OCI-LY1 (cell line): ENCODE data around the gene KCNK16.
"Not testable (repeated sequence)": the region's sequence is repeated elsewhere in the genome, so short reads cannot be mapped to it uniquely, and the experiment has no call there.

Source experiments
- H2AFZ ChIP-seq: fragments of 200-600 bp; sonication (generic), shearing (Covaris generic); 2 replicates; pipeline ENCODE4 v1.6.0; 2014; ENCODE audit warnings: antibody characterized with exemption, mild to moderate bottlenecking, low read length
- H3F3A ChIP-seq: fragments of 200-600 bp; sonication (generic), shearing (Covaris generic); 2 replicates; pipeline ENCODE4 v1.6.0; 2014; ENCODE audit warnings: mild to moderate bottlenecking, antibody characterized with exemption, low read length, moderate library complexity; ENCODE audit not compliant: insufficient read depth
- H3K27ac ChIP-seq: fragments of 200-600 bp; sonication (generic); 2 replicates; pipeline ENCODE4 v1.5.1; 2014; ENCODE audit warnings: low read length, mixed run types, mild to moderate bottlenecking, low read depth; ENCODE audit not compliant: poor library complexity, severe bottlenecking
- H3K27me3 ChIP-seq: fragments of 200-600 bp; sonication (generic); 2 replicates; pipeline ENCODE4 v1.6.0; 2014; ENCODE audit warnings: antibody characterized with exemption, mild to moderate bottlenecking, low read length, moderate library complexity; ENCODE audit not compliant: insufficient read depth
- H3K36me3 ChIP-seq: fragments of 200-600 bp; sonication (generic); 2 replicates; pipeline ENCODE4 v1.6.1; 2014; ENCODE audit warnings: mild to moderate bottlenecking, antibody characterized with exemption, low read length, moderate library complexity, mixed read lengths; ENCODE audit not compliant: insufficient read depth
- H3K4me1 ChIP-seq: fragments of 200-600 bp; sonication (generic); 2 replicates; pipeline ENCODE4 v1.5.1; 2014; ENCODE audit warnings: mild to moderate bottlenecking, low read length, moderate library complexity; ENCODE audit not compliant: insufficient read depth, severe bottlenecking
- H3K4me2 ChIP-seq: fragments of 200-600 bp; sonication (generic), shearing (Covaris generic); 2 replicates; pipeline ENCODE4 v1.6.1; 2014; ENCODE audit warnings: low read length
- H3K4me3 ChIP-seq: fragments of 200-600 bp; sonication (generic); 2 replicates; pipeline ENCODE4 v1.5.1; 2014; ENCODE audit warnings: low read length, low read depth, mild to moderate bottlenecking, mixed read lengths; ENCODE audit not compliant: poor library complexity, severe bottlenecking
- H3K79me2 ChIP-seq: fragments of 200-600 bp; shearing (Covaris generic); 2 replicates; pipeline ENCODE4 v1.6.1; 2016; ENCODE audit warnings: mixed run types, low read length, mixed read lengths; ENCODE audit not compliant: insufficient read depth
- H3K9ac ChIP-seq: fragments of 200-600 bp; sonication (generic), shearing (Covaris generic); 2 replicates; pipeline ENCODE4 v1.6.1; 2014; ENCODE audit warnings: mild to moderate bottlenecking, low read length, mixed read lengths
- H3K9me2 ChIP-seq: fragments of 200-600 bp; sonication (generic), shearing (Covaris generic); 2 replicates; pipeline ENCODE4 v1.6.1; 2014; ENCODE audit warnings: low read depth, mild to moderate bottlenecking, low read length, mixed read lengths
- H3K9me3 ChIP-seq: fragments of 200-600 bp; shearing (Covaris generic); 2 replicates; pipeline ENCODE4 v1.6.1; 2014; ENCODE audit warnings: low read length, mixed read lengths
- H4K20me1 ChIP-seq: fragments of 200-600 bp; sonication (generic), shearing (Covaris generic); 2 replicates; pipeline ENCODE4 v1.6.0; 2016; ENCODE audit warnings: mild to moderate bottlenecking, low read length; ENCODE audit not compliant: insufficient read depth
- EZH2 ChIP-seq: fragments of 200-600 bp; sonication (generic), shearing (Covaris generic); IDR thresholded peaks from 2 replicates; pipeline ENCODE4 v1.8.0; 2017; ENCODE audit warnings: borderline replicate concordance, mixed run types, mild to moderate bottlenecking, antibody characterized with exemption, low read length, moderate library complexity, mixed read lengths
- TF ChIP-seq, protein P1 (sequence below): fragments of 200-600 bp; sonication (generic), shearing (Covaris generic); IDR thresholded peaks from 2 replicates; pipeline ENCODE4 v1.5.1; 2017; ENCODE audit warnings: mild to moderate bottlenecking, antibody characterized with exemption, low read length, moderate library complexity, mixed read lengths

KCNK16 gene

DNA sequence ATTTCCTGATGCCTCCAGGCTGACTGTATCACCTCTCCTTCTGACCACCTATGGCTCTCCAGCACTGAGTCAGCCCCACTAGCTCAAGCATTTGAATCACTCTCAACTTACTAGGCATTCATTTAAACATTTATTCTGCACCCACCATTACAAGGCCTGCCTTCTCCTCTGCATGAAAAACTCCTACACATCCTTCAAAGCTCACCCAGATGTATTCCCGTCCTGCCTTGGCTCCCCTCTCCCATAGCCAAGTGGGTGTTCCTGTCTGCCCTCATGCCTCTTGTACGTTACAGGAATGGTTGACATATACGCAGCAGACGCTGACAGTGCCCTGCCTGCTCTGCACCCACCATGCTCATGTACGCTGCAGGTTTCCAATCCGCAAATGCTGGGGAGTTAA is 29.9 kb downstream of the KCNK16 start:
- H4K20me1 ChIP-seq, result no peaks in the 10 kb centered on the region
- H3K4me3 ChIP-seq, result no peak overlapping the region
- no peaks in the 10 kb centered on the region for H3K27me3 ChIP-seq
- H2AFZ ChIP-seq, result no peak overlapping the region
- no peaks in the 10 kb centered on the region for H3K9me2 ChIP-seq
- TF ChIP-seq, protein P1, sequence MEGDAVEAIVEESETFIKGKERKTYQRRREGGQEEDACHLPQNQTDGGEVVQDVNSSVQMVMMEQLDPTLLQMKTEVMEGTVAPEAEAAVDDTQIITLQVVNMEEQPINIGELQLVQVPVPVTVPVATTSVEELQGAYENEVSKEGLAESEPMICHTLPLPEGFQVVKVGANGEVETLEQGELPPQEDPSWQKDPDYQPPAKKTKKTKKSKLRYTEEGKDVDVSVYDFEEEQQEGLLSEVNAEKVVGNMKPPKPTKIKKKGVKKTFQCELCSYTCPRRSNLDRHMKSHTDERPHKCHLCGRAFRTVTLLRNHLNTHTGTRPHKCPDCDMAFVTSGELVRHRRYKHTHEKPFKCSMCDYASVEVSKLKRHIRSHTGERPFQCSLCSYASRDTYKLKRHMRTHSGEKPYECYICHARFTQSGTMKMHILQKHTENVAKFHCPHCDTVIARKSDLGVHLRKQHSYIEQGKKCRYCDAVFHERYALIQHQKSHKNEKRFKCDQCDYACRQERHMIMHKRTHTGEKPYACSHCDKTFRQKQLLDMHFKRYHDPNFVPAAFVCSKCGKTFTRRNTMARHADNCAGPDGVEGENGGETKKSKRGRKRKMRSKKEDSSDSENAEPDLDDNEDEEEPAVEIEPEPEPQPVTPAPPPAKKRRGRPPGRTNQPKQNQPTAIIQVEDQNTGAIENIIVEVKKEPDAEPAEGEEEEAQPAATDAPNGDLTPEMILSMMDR, result no peak
- no peak for TF ChIP-seq EZH2
- H3K4me1 ChIP-seq, result no peaks in the 10 kb centered on the region
- H3K79me2 ChIP-seq, result no peaks in the 10 kb centered on the region
- no peak overlapping the region for H3K9ac ChIP-seq
- H3K9me3 ChIP-seq, result no peaks in the 10 kb centered on the region
- no peaks in the 10 kb centered on the region for H3K36me3 ChIP-seq
- no peak overlapping the region for H3K4me2 ChIP-seq
- no peak overlapping the region for H3K27ac ChIP-seq
- no peaks in the 10 kb centered on the region for H3F3A ChIP-seq

DNA sequence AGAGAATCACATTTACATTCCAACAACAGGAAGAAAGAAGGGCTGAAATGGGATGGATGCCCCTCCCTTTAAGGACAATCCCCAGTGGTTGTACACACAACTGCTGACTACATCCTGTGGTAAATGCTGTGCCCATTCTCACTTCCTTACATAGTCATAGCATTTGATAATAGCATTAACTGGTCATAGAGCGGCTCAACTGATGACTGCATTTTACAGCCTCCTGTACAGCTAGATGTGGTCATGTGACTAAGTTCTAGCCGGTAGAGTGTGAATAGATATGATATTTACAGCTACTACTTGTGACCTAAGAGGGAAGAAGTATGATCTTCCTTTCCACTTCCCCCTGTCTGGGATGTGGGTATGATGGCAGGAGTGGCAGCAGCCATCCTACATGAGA is 33.0 kb downstream of the KCNK16 start:
- Histone ChIP-seq H3K9me2 (no peaks in the 10 kb centered on the region), H3K27ac (no peak overlapping the region), H3K4me3 (no peak overlapping the region), H3K36me3 (no peaks in the 10 kb centered on the region), H2AFZ (no peak overlapping the region), H3K27me3 (no peaks in the 10 kb centered on the region), H4K20me1 (no peaks in the 10 kb centered on the region), H3K9ac (no peak overlapping the region), H3K4me1 (no peaks in the 10 kb centered on the region), H3F3A (no peaks in the 10 kb centered on the region), H3K9me3 (no peaks in the 10 kb centered on the region), H3K4me2 (no peak overlapping the region), H3K79me2 (no peaks in the 10 kb centered on the region)
- no peak for TF ChIP-seq EZH2
- TF ChIP-seq, protein P1, result no peak

DNA sequence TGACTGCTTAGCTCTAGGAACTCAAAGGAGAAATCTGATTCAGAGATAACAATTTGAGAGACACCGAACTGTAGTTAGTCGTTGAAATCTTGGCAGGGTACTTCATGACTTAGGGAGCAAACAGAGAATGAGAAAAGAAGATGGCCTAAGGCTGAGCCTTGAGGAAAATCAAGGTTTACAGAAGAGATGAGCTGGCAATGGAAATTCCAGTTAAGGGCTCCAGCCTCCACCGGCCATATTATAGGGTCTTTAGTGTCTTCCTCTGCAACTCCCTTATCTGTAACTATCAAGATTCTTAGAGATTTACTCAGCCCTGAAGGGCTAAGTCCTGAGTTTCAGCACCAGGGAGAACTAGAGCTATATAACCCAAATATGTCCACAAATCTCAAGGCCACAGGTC is 34.9 kb downstream of the KCNK16 start:
- H3F3A ChIP-seq, result no peaks in the 10 kb centered on the region
- H2AFZ ChIP-seq, result no peak overlapping the region
- no peak overlapping the region for H3K9ac ChIP-seq
- H4K20me1 ChIP-seq, result no peaks in the 10 kb centered on the region
- H3K79me2 ChIP-seq, result no peaks in the 10 kb centered on the region
- no peak overlapping the region for H3K4me2 ChIP-seq
- H3K4me3 ChIP-seq, result no peak overlapping the region
- no peaks in the 10 kb centered on the region for H3K27me3 ChIP-seq
- no peaks in the 10 kb centered on the region for H3K9me3 ChIP-seq
- TF ChIP-seq, protein P1, result no peak
- TF ChIP-seq EZH2, result no peak
- no peak overlapping the region for H3K27ac ChIP-seq
- no peaks in the 10 kb centered on the region for H3K36me3 ChIP-seq
- H3K4me1 ChIP-seq, result no peaks in the 10 kb centered on the region
- H3K9me2 ChIP-seq, result no peaks in the 10 kb centered on the region

DNA sequence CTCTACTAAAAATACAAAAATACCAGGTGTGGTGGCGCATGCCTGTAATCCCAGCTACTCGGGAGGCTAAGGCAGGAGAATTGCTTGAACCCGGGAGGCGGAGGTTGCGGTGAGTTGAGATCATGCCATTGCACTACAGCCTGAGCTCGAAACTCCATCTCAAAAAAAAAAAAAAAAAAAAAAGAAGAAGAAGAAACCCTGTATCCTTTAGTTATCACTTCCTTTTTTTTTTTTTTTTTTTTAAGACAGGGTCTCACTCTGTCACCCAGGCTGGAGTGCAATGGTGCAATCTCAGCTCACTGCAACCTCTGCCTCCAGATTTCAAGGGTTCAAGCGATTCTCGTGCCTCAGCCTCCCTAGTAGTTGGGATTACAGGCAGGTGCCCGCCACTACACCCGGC is 35.9 kb downstream of the KCNK16 start:
- not testable (repeated sequence) for H3K4me3 ChIP-seq, H3K4me1 ChIP-seq, H2AFZ ChIP-seq, H3K27me3 ChIP-seq, H3K79me2 ChIP-seq, H3K9ac ChIP-seq, H4K20me1 ChIP-seq, H3F3A ChIP-seq, H3K9me2 ChIP-seq, H3K9me3 ChIP-seq, H3K36me3 ChIP-seq, H3K4me2 ChIP-seq, H3K27ac ChIP-seq
